Activated CD8-positive, alpha-beta memory T cell treated with anti-CD3 and anti-CD28 coated beads, Interleukin-2, amount 50 U/mL, for 24 hours (primary cell): ENCODE measurements around the gene DCAF8.
"Not testable (repeated sequence)": the region's sequence is repeated elsewhere in the genome, so short reads cannot be mapped to it uniquely, and the experiment has no call there.

Experiments used
- DNase-seq: peaks from one replicate; pipeline ENCODE4 v3.0.0-alpha.2; 2020; ENCODE audit errors: extremely low read depth

DCAF8 gene

DNA sequence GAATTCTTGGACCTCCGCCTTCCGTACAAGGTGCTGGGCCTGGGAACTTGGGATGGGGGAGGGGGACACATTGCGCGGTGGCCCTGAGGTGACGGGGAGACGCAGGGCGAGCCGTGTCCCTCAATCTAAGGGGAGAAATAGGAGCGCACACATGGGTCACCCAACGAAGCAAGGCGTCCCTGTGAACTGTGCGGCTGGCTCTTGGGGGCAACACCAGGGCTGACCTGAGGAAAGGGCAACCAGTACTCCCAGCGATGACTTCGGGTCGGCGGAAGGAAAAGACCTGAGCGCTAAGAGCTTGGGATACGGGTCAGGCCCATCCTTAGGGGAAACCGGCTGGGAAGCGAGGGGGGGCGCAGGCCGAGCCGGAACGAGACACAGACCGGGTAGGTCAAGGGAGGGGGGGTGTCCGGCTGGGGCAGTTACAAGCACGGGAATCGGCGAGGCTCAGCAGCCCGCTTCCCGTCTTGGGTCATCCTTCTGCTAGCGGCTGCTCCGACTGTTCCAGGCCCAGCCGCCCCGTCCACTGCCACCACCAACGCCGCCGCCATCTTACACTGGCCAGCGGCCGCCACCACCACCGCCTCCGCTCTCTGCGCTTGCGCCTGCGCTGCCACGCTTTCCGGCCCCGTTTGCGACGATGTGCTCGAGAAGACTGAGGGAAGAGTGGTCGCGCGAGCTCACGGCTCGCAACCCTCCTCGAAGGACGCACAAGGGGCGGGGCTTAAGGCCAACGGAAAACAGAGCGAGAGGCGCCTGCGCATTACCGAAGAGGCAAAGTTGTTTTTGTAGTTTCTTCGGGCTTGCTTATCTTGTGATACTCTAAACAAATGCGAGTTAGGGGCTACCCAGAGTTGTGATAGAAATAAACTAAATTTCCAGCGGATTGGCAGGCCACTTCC is at the start of gene DCAF8:
Gene DCAF8, minus strand, starts transcription at position 657 of the 902 bp plus-strand sequence. CDS start 18,541 bp downstream, outside the sequence.
- peak; percentile 96 for DNase-seq

DNA sequence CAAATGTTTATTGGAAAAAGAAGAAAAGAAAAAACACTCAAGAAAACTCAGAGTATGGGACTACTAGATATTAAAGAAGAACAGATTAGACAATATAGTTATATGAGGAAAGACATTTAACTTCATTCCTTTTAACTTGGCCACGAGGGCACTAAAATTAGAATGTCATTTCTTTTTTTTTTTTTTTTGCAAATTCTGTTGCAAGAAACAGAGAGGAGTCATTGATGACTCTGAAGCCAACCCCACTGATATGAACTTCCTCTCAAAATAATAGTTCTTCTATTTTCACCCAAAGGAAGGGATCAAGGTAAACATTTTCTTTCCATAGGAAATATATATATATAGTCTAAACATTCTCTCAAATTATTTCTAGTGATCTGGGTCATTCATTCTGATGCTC is 47.2 kb upstream of the DCAF8 start:
- no peak for DNase-seq

DNA sequence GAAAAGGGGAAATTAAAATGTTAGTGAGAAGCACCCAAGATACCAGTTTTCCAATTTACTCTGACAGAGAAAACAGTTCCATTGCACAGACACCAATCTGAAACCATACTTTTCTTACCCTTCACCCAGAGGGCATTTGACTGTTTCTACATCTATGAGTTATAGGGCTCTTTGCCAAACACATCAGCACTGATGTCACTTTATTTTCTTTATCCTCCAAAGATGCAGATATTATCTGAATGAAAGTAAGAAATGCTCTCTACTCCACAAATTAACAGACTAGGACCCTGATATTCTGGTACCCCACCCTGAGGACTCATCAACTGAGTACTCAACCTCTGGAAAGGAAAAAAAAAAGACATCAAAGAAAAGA is 46.8 kb upstream of the DCAF8 start:
- no peak for DNase-seq

- no peak for DNase-seq
These were observed 46.3 kb upstream of the DCAF8 start for GRCh38 chr1:160308451-160309184.

GRCh38 chr1:160307118-160307791 is 44.9 kb upstream of the DCAF8 start:
- no peak for DNase-seq

DNA sequence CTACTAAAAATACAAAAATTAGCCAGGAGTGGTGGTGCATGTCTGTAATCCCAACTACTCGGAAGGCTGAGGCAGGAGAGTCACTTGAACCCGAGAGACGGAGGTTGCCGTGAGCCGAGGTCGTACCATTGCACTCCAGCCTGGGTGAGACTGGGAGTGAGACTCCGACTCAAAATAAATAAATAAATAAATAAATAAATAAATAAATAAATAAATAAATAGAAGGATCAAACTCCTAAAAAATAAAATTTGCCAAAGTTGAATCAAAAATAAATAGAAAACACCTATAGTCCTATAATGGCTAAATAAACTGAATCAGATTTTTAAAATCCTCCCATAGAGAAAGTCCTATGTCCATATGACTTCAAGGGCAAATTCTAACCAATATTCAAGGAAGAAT is 37.8 kb upstream of the DCAF8 start:
- DNase-seq, result no peak

- no peak for DNase-seq
These were observed 33.7 kb upstream of the DCAF8 start for GRCh38 chr1:160296036-160296435.

DNA sequence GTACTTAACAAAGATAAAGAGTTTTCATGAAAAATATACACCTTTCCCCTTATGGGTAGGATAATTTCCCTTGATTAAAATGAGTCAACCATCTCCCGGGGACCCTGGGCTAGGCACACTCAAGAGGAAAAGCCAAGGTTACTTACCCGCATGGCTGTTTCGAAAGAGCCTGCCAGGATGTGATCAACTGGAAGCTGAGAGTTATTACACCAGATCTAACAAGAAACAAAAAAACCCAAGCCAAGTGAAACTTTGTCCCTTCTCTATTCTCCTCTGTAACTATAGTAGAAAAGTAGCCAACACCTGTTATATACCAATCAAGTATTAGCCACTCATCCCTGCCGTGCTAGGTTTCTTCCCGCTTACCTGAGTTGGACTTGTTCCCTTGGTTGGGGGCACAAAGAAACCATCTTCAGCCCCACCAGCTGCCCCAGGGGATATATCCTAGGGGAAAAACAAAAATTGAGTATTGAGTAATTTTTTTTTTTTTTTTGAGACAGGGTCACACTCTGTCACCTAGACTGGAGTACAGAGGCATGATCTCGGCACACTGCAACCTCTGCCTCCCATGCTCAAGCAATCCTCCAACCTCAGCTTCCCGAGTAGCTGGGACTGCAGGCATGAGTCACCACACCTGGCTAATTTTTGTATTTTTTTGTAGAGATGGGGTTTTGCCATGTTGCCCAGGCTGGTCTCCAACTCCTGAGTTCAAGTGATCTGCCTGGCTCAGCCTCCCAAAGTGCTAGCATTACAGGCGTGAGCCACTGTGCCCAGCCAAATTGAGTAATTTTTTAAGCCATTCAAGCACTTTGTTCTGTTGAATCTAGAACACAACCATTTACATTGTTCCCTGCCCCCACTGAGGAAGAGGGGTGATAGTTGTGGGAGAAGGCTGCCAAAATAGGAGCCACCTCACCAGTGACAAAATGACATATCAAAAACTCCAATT is 30.9 kb upstream of the DCAF8 start:
- DNase-seq, result no peak

GRCh38 chr1:160291248-160292220 is 29.2 kb upstream of the DCAF8 start:
- no peak for DNase-seq

GRCh38 chr1:160287769-160288168 is 25.4 kb upstream of the DCAF8 start:
- DNase-seq, result not testable (repeated sequence)

DNA sequence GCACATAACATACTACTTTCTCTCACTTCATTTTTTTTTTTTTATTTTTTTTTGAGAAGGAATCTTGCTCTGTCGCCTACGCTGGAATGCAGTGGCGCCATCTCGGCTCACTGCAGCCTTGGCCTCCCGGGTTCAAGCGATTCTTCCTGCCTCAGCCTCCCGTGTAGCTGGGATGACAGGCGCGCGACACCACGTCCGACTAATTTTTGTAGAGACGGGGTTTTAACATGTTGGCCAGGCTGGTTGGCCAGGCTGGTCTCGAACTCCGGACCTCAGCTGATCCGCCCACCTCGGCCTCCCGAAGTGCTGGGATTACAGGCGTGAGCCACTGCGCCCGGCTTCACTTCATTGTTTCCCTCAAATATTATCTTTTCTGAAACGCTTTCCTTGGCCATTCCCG is 23.2 kb upstream of the DCAF8 start:
- no peak for DNase-seq

GRCh38 chr1:160284782-160285344 is 22.5 kb upstream of the DCAF8 start, which contains the start of gene PEX19:
PEX19 (minus strand) TSS chr1:160285133; CDS start chr1:160285124, 9 bp downstream.
- DNase-seq, result peak; percentile 90

DNA sequence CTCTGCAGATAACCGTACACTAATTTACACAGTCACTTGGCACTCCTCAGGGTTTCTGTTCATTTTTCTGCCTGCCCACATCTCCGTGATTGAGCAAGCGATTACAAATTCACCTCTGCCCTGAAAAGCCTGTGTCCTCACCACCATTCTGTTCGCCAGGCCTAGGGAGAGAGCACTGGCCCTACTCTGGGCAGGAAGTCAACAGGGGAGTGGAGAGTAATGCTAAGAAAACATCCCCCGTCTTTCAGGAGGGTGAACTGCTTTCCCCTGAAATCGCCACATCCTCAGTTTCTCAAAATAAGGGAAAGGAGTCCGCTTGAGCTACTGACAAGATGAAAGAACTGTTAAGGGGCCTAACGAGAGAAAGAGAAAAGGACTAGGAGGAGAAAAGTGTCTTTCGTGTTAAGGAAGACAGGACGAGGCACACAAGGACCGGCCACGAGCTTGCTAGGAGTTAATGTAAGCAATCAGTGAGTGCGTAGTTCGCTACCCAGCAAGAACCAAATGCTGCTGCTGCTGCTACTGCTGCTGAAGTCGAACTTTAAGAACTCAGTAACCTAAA is 22.0 kb upstream of the DCAF8 start:
- no peak for DNase-seq

DNA sequence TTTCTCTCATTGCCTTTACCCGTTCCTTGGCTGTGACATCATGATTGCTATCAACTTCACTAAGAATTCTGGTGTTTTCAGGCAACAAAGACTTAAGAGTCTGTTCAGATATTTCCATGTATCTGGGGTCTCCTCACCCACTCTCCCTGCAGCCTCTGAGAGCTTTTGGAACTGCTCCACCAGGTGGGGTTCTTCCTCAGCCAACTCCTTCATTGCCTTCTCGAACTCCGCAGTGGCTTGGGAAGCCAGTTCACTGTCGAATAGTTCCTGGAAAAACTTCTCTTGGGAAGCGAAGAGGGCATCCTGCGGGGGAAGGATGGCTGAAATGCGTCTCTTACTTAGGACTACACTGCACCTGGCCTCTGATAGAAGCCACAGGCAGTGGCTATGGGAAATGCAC is 20.5 kb upstream of the DCAF8 start:
- DNase-seq, result no peak

DNA sequence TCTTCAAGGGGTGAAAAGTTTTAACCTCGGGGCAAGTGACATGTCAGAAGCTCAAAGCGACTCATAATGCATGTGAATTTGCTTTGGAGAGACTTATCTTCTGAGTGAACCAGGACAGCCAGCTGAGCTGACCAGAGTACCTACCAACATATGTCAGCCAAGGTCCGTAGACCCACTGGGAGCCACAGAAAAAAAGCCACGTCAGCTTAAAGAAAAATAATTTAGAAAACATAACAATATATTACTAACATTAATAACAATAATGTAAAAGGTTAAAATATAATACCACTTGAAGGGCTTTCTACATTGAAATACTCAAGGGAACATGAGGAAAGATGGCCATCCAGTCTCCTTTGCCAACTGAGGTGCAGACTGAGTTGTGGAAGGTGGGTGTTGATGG is 15.6 kb upstream of the DCAF8 start:
- DNase-seq, result no peak

DNA sequence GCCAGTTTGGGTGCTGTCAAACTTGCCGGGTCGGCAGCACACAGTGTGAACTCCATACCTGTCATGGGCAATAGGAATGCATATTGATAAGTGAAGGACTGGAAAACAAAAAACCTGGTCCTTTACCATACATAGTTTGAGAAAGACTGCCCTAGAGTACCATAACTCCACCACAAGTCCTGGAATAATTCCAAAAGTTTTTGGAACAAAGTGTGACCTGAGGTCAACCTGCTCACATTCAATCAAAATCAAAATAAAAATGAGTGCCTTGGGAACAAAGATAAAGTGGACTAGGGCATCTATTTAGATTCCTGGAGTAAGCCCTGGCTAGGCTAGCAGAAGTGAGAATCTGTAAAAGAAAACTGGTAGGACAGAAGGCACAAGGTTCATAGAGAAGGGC is 15.0 kb upstream of the DCAF8 start:
- no peak for DNase-seq

DNA sequence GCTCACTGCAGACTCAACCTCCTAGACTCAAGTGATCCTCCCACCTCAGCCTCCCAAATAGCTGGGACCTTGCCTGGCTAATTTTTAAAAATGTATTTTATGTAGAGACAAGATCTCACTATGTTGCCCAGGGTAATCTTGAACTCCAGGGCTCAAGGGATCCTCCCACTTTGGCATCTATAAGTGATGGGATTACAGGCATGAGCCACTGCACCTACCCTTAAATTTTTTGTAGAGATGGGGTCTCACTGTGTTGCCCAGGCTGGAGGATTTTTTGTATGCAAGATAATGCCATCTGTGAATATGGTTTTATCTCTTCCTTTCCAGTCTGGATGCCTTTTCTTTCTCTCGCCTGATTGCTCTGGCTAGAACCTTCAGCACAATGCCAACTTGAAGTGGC is 8.7 kb upstream of the DCAF8 start:
- DNase-seq, result no peak

- DNase-seq, result no peak
These were observed 5.1 kb upstream of the DCAF8 start for GRCh38 chr1:160267284-160267991.
